Upper lobe of left lung (tissue), 6 donors: Measurements from ENCODE around the gene RTL10. TPM values are rescaled to one million over a fixed set of nuclear protein-coding genes. Genes with fewer than 3 reads are reported as not detected.
A peak's percentile ranks its signal among the peaks of the same experiment; 100 is the strongest.

Experiments used
- ATAC-seq, 2 donors: fragments of 200-7000 bp; cut with Tn5 transposase; one replicate each; pipeline ENCODE4 v1.9.1; 2022; ENCODE audit warnings: mild to moderate bottlenecking in 2 of 2, moderate library complexity in 2 of 2; ENCODE audit not compliant: low FRiP score in 2 of 2
- DNase-seq, 2 donors: peaks; one replicate each; pipeline ENCODE4 v3.0.0-alpha.2; 2019 to 2020
- H3K27ac ChIP-seq, 4 donors: fragments of 200-600 bp; sonication (generic); one replicate each; pipeline ENCODE4 v1.5.1; 2016 to 2019
- H3K27me3 ChIP-seq, 4 donors: fragments of 200-600 bp; sonication (generic); one replicate each; pipeline ENCODE4 v1.5.1; 2017 to 2019
- H3K36me3 ChIP-seq, 4 donors: fragments of 200-600 bp; sonication (generic); one replicate each; pipeline ENCODE4 v1.5.1; 2016 to 2019
- H3K4me1 ChIP-seq, 4 donors: fragments of 200-600 bp; sonication (generic); one replicate each; pipeline ENCODE4 v1.5.1; 2018 to 2019
- H3K4me3 ChIP-seq, 4 donors: fragments of 200-600 bp; sonication (generic); one replicate each; pipeline ENCODE4 v1.5.1; 2017 to 2019; ENCODE audit warnings: mild to moderate bottlenecking in 2 of 4, moderate library complexity in 1 of 4
- H3K9me3 ChIP-seq, 4 donors: fragments of 200-600 bp; sonication (generic); one replicate each; pipeline ENCODE4 v1.5.1; 2018 to 2019
- EP300 ChIP-seq, 4 donors: sonication (generic); formaldehyde crosslinking; IDR thresholded peaks; one replicate each; pipeline ENCODE4 v1.5.1; 2017; ENCODE audit warnings: antibody characterized with exemption in 4 of 4, control low read depth in 2 of 4
- POLR2A ChIP-seq, 4 donors: fragments of 450-650 bp; IDR thresholded peaks; one replicate each; pipeline ENCODE4 v1.5.1; 2016 to 2017; ENCODE audit warnings: antibody characterized with exemption in 4 of 4, mild to moderate bottlenecking in 2 of 4
- POLR2AphosphoS5 ChIP-seq, 2 donors: sonication (generic); formaldehyde crosslinking; IDR thresholded peaks; one replicate each; pipeline ENCODE4 v1.5.1; 2017; ENCODE audit warnings: antibody characterized with exemption in 2 of 2
- WGBS, 2 donors: methylation state at CpG; one replicate each; pipeline ENCODE4 v1.1.5; 2017 to 2018; 5-methylcytosine and 5-hydroxymethylcytosine counted together
- total RNA-seq, 6 donors: library from RNA; depleted of rRNA in 4 of 6; stranded (reverse); fragments of >200 nt in 4 of 6; gene quantifications; one replicate each; pipeline versions ENCODE4 v1.1.0 to v1.2.1, GENCODE V29; 2016 to 2021
- TF ChIP-seq, protein P1 (sequence below), 6 experiments: fragments of 450-650 bp in 4 of 6; fragments of 200-600 bp in 2 of 6; sonication (generic) in 2 of 6; IDR thresholded peaks; one replicate each; pipeline ENCODE4 v1.5.1; 2016 to 2019; ENCODE audit warnings: antibody characterized with exemption in 6 of 6
- donor health status: DM: no; HTN: no; CAD: no; lungs with moderate emphysema.
- donor health status: DM: no; HTN: yes; CAD: no; lungs with severe emphysema.

Gene RTL10
- total RNA-seq, 6 donors from 2014 or later, result 16.4 to 27.4 (median 24.1) TPM

GRCh38 chr22:19892925-19893324 lies 38.3 kb upstream of the RTL10 start:
- no peaks in the 10 kb centered on the region for H3K9me3 ChIP-seq
- H3K27ac ChIP-seq, result no peak overlapping the region
- ATAC-seq (no peak), DNase-seq (no peak)
- H3K27me3 ChIP-seq, result no peaks in the 10 kb centered on the region
- peaks cover 0 to 48% (median 22%) of the 10 kb centered on the region in 4 donors for H3K36me3 ChIP-seq
- TF ChIP-seq POLR2A (IDR thresholded peaks at IDR 0.05), result no peak
- WGBS, 2 donors, result 87 to 91% methylated on average over 8 to 13 of the region's 13 CpGs
- no peak overlapping the region for H3K4me3 ChIP-seq
- peaks cover 8 to 20% (median 17%) of the 10 kb centered on the region in 4 donors for H3K4me1 ChIP-seq

DNA sequence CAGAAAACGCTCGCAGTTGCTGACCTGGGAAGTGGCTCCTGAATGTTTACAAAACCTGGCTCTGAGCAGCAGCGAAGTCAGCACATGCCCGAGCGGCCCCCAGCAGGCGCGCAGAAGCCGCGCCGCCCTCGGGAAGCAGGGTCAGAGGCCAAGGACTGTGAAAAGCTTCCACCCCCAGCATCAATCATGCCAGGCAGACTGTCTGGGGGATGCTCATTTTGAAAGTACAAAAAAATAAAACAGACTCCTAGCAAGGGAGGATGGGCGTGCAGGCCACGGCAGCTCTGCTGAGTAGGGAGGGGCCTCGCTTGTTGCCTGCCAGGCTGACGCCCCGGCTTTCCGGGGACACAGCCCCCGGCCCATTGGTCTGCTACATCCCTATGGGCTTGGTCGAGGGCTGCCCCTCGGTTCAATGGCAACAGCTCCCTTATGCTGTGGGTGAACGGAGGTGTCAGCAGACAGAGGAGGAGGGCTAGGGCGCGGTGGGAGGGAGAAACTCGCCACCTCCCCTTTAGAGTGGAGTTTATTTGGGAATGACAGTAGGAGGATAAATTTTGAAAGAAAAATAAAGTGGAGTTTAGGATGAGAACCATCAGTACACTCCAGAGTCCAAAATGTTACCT lies 37.7 kb upstream of the RTL10 start:
- 58 to 60% methylated on average over 20 to 22 of the region's 24 CpGs for WGBS, 2 donors
- peaks cover 9 to 26% (median 20%) of the 10 kb centered on the region in 4 donors for H3K4me1 ChIP-seq
- H3K9me3 ChIP-seq, result no peaks in the 10 kb centered on the region
- ATAC-seq (no peak), DNase-seq (peak in 1 of 2 donors; percentile 77)
- no peak for TF ChIP-seq POLR2AphosphoS5 (IDR thresholded peaks at IDR 0.05)
- no peak for TF ChIP-seq EP300 (IDR thresholded peaks at IDR 0.05)
- TF ChIP-seq, protein P1, sequence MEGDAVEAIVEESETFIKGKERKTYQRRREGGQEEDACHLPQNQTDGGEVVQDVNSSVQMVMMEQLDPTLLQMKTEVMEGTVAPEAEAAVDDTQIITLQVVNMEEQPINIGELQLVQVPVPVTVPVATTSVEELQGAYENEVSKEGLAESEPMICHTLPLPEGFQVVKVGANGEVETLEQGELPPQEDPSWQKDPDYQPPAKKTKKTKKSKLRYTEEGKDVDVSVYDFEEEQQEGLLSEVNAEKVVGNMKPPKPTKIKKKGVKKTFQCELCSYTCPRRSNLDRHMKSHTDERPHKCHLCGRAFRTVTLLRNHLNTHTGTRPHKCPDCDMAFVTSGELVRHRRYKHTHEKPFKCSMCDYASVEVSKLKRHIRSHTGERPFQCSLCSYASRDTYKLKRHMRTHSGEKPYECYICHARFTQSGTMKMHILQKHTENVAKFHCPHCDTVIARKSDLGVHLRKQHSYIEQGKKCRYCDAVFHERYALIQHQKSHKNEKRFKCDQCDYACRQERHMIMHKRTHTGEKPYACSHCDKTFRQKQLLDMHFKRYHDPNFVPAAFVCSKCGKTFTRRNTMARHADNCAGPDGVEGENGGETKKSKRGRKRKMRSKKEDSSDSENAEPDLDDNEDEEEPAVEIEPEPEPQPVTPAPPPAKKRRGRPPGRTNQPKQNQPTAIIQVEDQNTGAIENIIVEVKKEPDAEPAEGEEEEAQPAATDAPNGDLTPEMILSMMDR (IDR thresholded peaks at IDR 0.05), result no peak
- TF ChIP-seq POLR2A (IDR thresholded peaks at IDR 0.05), result no peak
- H3K27ac ChIP-seq, result peak overlapping the region; percentile 11 to 61 (median 47)
- H3K27me3 ChIP-seq, result no peaks in the 10 kb centered on the region
- peaks cover 0 to 43% (median 16%) of the 10 kb centered on the region in 4 donors for H3K36me3 ChIP-seq
- H3K4me3 ChIP-seq, result peak overlapping the region in 3 of 4 donors; percentile 12 to 31 (median 14)

DNA sequence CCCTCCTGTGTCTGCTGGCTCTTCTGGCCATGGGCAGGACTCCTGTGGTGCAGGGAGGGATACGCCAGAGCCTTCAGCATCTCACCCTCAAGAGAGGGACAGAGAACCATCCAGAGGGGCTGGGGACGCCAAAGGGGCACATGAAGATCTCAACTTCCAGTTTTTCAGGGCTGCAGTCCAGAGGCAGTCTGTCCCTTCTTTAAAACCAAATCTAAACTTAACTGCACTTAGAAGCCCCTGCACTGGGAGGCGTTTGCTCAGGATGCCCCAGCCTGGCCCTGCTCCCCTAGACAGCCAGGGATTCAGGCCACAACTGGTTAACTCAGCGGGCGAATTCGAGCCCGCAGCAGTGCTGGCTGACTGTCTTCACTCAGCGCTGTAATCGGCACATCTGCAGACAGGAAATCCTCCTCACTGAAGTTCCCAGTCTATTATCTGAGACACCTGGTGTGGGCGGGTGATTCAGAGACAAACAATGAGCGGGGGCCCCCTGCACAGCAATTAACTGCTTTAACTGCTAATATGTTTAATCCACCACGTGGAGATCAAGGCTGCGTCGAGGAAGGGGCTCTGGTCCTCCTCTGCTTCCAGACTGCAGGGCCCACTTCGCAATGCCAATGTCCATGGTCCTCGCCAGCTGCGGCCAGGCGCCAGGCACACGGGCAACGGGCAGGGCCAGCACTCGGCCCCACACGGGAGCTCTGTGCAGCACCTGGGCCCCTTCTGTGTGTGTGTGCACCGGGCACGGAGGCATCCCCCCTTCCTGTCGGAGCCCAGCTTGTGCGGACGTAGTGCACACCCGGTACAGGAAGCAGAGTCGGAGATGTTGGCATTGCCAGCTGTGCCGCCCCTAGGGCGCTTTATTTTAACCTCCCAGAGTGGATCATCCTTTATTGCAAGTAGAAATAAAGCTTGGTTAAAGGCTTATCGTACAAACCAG lies 36.9 kb upstream of the RTL10 start:
- WGBS, 2 donors, result 37 to 40% methylated on average over 16 to 32 of the region's 32 CpGs
- ATAC-seq, result no peak
- peaks cover 17 to 33% (median 27%) of the 10 kb centered on the region in 4 donors for H3K4me1 ChIP-seq
- peak in 1 of 2 donors; percentile 84 for DNase-seq
- H3K4me3 ChIP-seq, result peak overlapping the region in 3 of 4 donors; percentile 12 to 31 (median 14)
- peaks cover 0 to 35% (median 12%) of the 10 kb centered on the region in 4 donors for H3K36me3 ChIP-seq
- no peaks in the 10 kb centered on the region for H3K27me3 ChIP-seq
- no peak for TF ChIP-seq POLR2AphosphoS5 (IDR thresholded peaks at IDR 0.05)
- TF ChIP-seq, protein P1 (IDR thresholded peaks at IDR 0.05), result no peak
- no peak for TF ChIP-seq EP300 (IDR thresholded peaks at IDR 0.05)
- no peak for TF ChIP-seq POLR2A (IDR thresholded peaks at IDR 0.05)
- no peaks in the 10 kb centered on the region for H3K9me3 ChIP-seq
- H3K27ac ChIP-seq, result peak overlapping the region; percentile 11 to 61 (median 47)

DNA sequence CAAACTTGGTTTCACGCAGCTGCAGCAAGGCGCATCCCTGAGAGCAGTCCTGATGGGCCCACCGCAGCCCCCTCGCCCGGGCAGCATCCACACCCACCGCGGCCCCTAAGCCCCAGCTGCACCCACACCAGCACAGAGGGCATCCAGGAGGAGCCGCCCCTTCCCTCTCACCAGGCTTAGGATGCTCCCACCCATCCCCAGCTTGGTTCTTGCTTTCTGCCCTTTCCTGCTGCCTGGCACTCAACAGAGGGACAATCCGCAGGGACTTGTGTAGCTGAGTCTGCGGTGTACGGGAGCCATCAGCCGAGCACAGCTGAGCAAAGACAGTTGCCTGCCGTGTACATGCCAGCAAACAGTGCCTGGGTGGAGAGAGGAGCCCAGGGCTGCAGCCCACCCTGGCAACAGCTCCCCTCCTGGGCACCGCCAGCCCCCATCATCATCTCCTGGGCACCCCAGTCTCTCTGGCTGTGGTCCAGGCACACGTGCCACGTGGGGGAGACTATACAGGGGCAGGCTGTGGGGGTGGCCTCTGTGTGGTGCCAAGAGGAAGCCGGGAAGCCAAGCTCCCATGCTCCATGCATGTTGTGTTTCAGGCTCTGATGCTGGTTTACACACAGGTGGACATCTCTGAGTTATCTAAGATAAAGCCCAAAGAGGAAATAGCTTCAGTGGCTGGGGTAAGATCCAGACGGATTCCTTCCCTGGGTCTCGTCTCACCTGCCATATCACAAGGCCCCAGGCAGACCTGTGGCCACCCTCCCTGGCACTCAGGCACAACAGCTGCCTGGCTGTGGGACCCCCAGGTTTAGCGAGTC lies 36.0 kb upstream of the RTL10 start:
- Histone ChIP-seq H3K27me3 (no peaks in the 10 kb centered on the region), H3K9me3 (no peaks in the 10 kb centered on the region), H3K4me1 (peaks cover 26 to 42% (median 33%) of the 10 kb centered on the region in 4 donors), H3K36me3 (peaks cover 0 to 29% (median 12%) of the 10 kb centered on the region in 4 donors), H3K27ac (peak overlapping the region in 2 of 4 donors; percentile 46 to 61), H3K4me3 (no peak overlapping the region)
- WGBS, 2 donors, result 80 to 93% methylated on average over 5 to 19 of the region's 20 CpGs
- no peak for TF ChIP-seq POLR2AphosphoS5 (IDR thresholded peaks at IDR 0.05)
- no peak for ATAC-seq
- DNase-seq, result no peak

DNA sequence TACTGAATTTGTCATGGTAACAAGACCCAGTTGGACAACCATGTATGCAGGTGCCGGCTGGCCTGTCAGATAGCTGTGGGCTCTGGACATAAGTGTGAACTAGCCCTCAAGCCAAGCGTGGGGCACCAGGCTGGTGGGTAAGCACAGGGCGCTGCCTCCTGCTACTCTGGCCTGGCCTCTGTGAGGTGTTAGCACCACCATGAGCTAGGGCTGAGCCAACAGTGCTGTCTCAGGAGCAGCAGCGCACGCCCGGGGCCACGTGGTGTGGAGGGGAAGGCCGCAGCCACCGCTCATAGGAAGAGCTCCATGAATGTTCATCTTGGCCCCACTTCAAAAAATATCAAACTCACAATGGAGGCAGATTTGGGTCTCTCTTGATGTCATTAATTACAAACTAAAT lies 35.3 kb upstream of the RTL10 start:
- WGBS, 2 donors, result 88 to 94% methylated on average over 6 to 9 of the region's 9 CpGs
- peaks cover 0 to 22% (median 8%) of the 10 kb centered on the region in 4 donors for H3K36me3 ChIP-seq
- DNase-seq, result peak in 1 of 2 donors; percentile 68

More for the DNA sequence above, 35.3 kb upstream of the RTL10 start:
- Histone ChIP-seq H3K4me3 (no peak overlapping the region), H3K27me3 (no peaks in the 10 kb centered on the region), H3K27ac (no peak overlapping the region), H3K4me1 (peaks cover 26 to 46% (median 33%) of the 10 kb centered on the region in 4 donors), H3K9me3 (no peaks in the 10 kb centered on the region)
- TF ChIP-seq EP300 (IDR thresholded peaks at IDR 0.05) (no peak), POLR2A (IDR thresholded peaks at IDR 0.05) (no peak), POLR2AphosphoS5 (IDR thresholded peaks at IDR 0.05) (no peak)
- TF ChIP-seq, protein P1 (IDR thresholded peaks at IDR 0.05), result no peak
- ATAC-seq, result no peak
